IMR-90 (cell line): ENCODE measurements around the gene ACVRL1.

ENCODE experiments used
- CEBPB ChIP-seq: IDR thresholded peaks from 2 replicates; pipeline ENCODE4 v1.6.1; 2012; ENCODE audit warnings: low read depth, low read length, improper control_type of control experiment
- CTCF ChIP-seq: conservative IDR thresholded peaks from 2 replicates; pipeline ENCODE4 v1.5.1; 2012; ENCODE audit warnings: mild to moderate bottlenecking, low read depth, low read length, improper control_type of control experiment
- MXI1 ChIP-seq: IDR thresholded peaks from 2 replicates; pipeline ENCODE4 v1.6.1; 2012; ENCODE audit warnings: low read depth, mild to moderate bottlenecking, low read length, moderate library complexity, borderline replicate concordance
- NFE2L2 ChIP-seq: fragments of 150-350 bp; IDR thresholded peaks from 2 replicates; pipeline ENCODE4 v1.6.1; 2016; ENCODE audit warnings: low read depth, mild to moderate bottlenecking, low read length
- POLR2A ChIP-seq: IDR thresholded peaks from 2 replicates; pipeline ENCODE4 v1.6.1; 2012; ENCODE audit warnings: mild to moderate bottlenecking, low read depth, low read length
- RFX5 ChIP-seq: IDR thresholded peaks from 2 replicates; pipeline ENCODE4 v1.8.0; 2012; ENCODE audit warnings: low read depth, mild to moderate bottlenecking, low read length, moderate library complexity
- USF2 ChIP-seq: fragments of 150-350 bp; IDR thresholded peaks from 2 replicates; pipeline ENCODE4 v1.6.1; 2017; ENCODE audit warnings: mild to moderate bottlenecking, antibody characterized with exemption, low read length, low read depth

- no peak for TF ChIP-seq POLR2A
- no peak for TF ChIP-seq CTCF
- TF ChIP-seq RFX5, result no peak
- TF ChIP-seq MXI1, result no peak
- no peak for TF ChIP-seq NFE2L2
- TF ChIP-seq USF2, result no peak
- TF ChIP-seq CEBPB, result no peak
Measured at GRCh38 chr12:51865757-51866270, 41.5 kb upstream of the ACVRL1 start.
